HCT116 (cell line): ENCODE data around the gene NTRK3. TPM values are rescaled to one million over a fixed set of nuclear protein-coding genes. Genes with fewer than 3 reads are reported as not detected.

Experiments used
- ATAC-seq: fragments of 200-7000 bp; cut with Tn5 transposase; 2 replicates; pipeline ENCODE4 v1.9.1; 2020; ENCODE audit warnings: mild to moderate bottlenecking, moderate library complexity
- BruUV-seq: library from RNA; stranded (reverse); fragments of 400-500 nt; replicated peaks from 2 replicates; lab custom pipeline; 2021; lab: Mats Ljungman, UMichigan
- CTCF ChIA-PET: fragments of 300-600 bp; sonication (Branson Sonifier 250); formaldehyde crosslinking; loops from one replicate; lab custom pipeline; 2021; ENCODE audit warnings: antibody characterized with exemption; lab: Charles Lee
- POLR2A ChIA-PET: fragments of 300-600, 350-600 bp; sonication (Branson Sonifier 250); formaldehyde crosslinking; loops from one replicate; lab custom pipeline; 2021; ENCODE audit warnings: antibody characterized with exemption; lab: Charles Lee
- RAD21 ChIA-PET, 2 experiments: fragments of 300-600 bp; sonication (Branson Sonifier 250); formaldehyde crosslinking; loops; one replicate each; lab custom pipeline; 2023; ENCODE audit warnings: low total read pairs in 2 of 2; ENCODE audit not compliant: uncharacterized antibody in 2 of 2, unreplicated experiment in 2 of 2, low non-redundant PET in 1 of 2; lab: Charles Lee
- DNase-seq: peaks from one replicate; pipeline ENCODE4 v3.0.0-alpha.2; 2010; ENCODE audit warnings: low read depth, low spot score
- H2AFZ ChIP-seq: fragments of 200-600 bp; shearing (Covaris generic), sonication (generic); 2 replicates; pipeline ENCODE4 v1.6.1; 2017; ENCODE audit warnings: low read depth, mixed run types, mixed read lengths, antibody characterized with exemption, low read length; ENCODE audit not compliant: poor library complexity, severe bottlenecking
- H3K27ac ChIP-seq: 2 replicates; pipeline ENCODE4 v1.5.1; 2012; ENCODE audit warnings: low read depth, low read length
- H3K27me3 ChIP-seq: fragments of 200-600 bp; sonication (generic); 2 replicates; pipeline ENCODE4 v1.6.1; 2016; ENCODE audit warnings: mixed run types, low read length, mixed read lengths; ENCODE audit not compliant: insufficient read depth
- H3K36me3 ChIP-seq, 2 experiments: fragments of 200-500 bp in 1 of 2; fragments of 200-600 bp in 1 of 2; sonication (Bioruptor generic) in 1 of 2; sonication (generic) in 1 of 2; 2 replicates each; pipeline versions ENCODE4 v1.5.1 to v1.6.1; 2014 to 2016; ENCODE audit warnings: low read length in 2 of 2, inconsistent platforms in 1 of 2, mixed read lengths in 1 of 2, mixed run types in 1 of 2; ENCODE audit not compliant: insufficient read depth in 2 of 2, control insufficient read depth in 1 of 2
- H3K4me1 ChIP-seq, 2 experiments: fragments of 200-600 bp in 1 of 2; sonication (generic) in 1 of 2; 2 replicates each; pipeline versions ENCODE4 v1.5.1 to v1.6.1; 2012 to 2017; ENCODE audit warnings: low read length in 2 of 2, inconsistent platforms in 1 of 2, mild to moderate bottlenecking in 1 of 2, mixed read lengths in 1 of 2, mixed run types in 1 of 2, moderate library complexity in 1 of 2; ENCODE audit not compliant: insufficient read depth in 2 of 2, control insufficient read depth in 1 of 2
- H3K4me2 ChIP-seq: fragments of 200-600 bp; sonication (generic); 2 replicates; pipeline ENCODE4 v1.6.1; 2017; ENCODE audit warnings: mixed run types, low read length, mixed read lengths
- H3K4me3 ChIP-seq, 2 experiments: fragments of 200-600 bp in 1 of 2; sonication (generic) in 1 of 2; replicated peaks in 1 of 2; 2 replicates each; pipeline ENCODE4 v1.5.1; 2011 to 2016; ENCODE audit warnings: low read length in 2 of 2, control low read depth in 1 of 2, low read depth in 1 of 2, mild to moderate bottlenecking in 1 of 2, mixed read lengths in 1 of 2, mixed run types in 1 of 2
- H3K79me2 ChIP-seq: fragments of 200-600 bp; sonication (generic); 2 replicates; pipeline ENCODE4 v1.6.1; 2017; ENCODE audit warnings: mild to moderate bottlenecking, mixed run types, low read length, moderate library complexity, mixed read lengths; ENCODE audit not compliant: insufficient read depth
- H3K9ac ChIP-seq: fragments of 200-600 bp; sonication (generic); 2 replicates; pipeline ENCODE4 v1.6.1; 2016; ENCODE audit warnings: low read length, mixed read lengths
- H3K9me2 ChIP-seq: fragments of 200-600 bp; sonication (generic), shearing (Covaris generic); 2 replicates; pipeline ENCODE4 v1.6.1; 2017; ENCODE audit warnings: mixed run types, mild to moderate bottlenecking, moderate library complexity; ENCODE audit not compliant: insufficient read depth
- H3K9me3 ChIP-seq, 2 experiments: fragments of 200-500 bp in 1 of 2; fragments of 200-600 bp in 1 of 2; sonication (Bioruptor generic) in 1 of 2; sonication (generic) in 1 of 2; 2 replicates each; pipeline ENCODE4 v1.6.1; 2014 to 2017; ENCODE audit warnings: low read length in 2 of 2, mixed read lengths in 2 of 2, inconsistent platforms in 1 of 2, low read depth in 1 of 2, mild to moderate bottlenecking in 1 of 2, mixed run types in 1 of 2, moderate library complexity in 1 of 2; ENCODE audit not compliant: control insufficient read depth in 1 of 2, insufficient read depth in 1 of 2
- H4K20me1 ChIP-seq: fragments of 200-600 bp; sonication (generic), shearing (Covaris generic); 2 replicates; pipeline ENCODE4 v1.6.1; 2017; ENCODE audit warnings: mixed run types, mild to moderate bottlenecking, moderate library complexity; ENCODE audit not compliant: insufficient read depth
- CBX3 ChIP-seq: IDR thresholded peaks from 2 replicates; pipeline ENCODE4 v1.6.1; 2012; ENCODE audit warnings: low read depth
- CEBPB ChIP-seq: IDR thresholded peaks from 2 replicates; pipeline ENCODE4 v1.6.1; 2012; ENCODE audit warnings: low read depth
- CTCF ChIP-seq, 3 experiments: fragments of 200-600 bp in 1 of 3; sonication (generic) in 1 of 3; IDR thresholded peaks in 2 of 3; conservative IDR thresholded peaks in 1 of 3; 2 replicates each; pipeline ENCODE4 v1.5.1; 2012 to 2017; ENCODE audit warnings: low read depth in 2 of 3, low read length in 2 of 3, antibody characterized with exemption in 1 of 3, borderline replicate concordance in 1 of 3, control low read depth in 1 of 3, mild to moderate bottlenecking in 1 of 3, mixed read lengths in 1 of 3, mixed run types in 1 of 3, moderate library complexity in 1 of 3; ENCODE audit not compliant: insufficient read depth in 1 of 3
- EGR1 ChIP-seq: IDR thresholded peaks from 2 replicates; pipeline ENCODE4 v1.6.1; 2012; ENCODE audit warnings: low read depth
- ELF1 ChIP-seq: IDR thresholded peaks from 2 replicates; pipeline ENCODE4 v1.6.1; 2012; ENCODE audit warnings: low read depth, borderline replicate concordance
- EZH2 ChIP-seq: fragments of 200-600 bp; sonication (generic); IDR thresholded peaks from 2 replicates; pipeline ENCODE4 v1.6.1; 2017; ENCODE audit warnings: antibody characterized with exemption, mixed run types
- EZH2phosphoT487 ChIP-seq: fragments of 200-600 bp; IDR thresholded peaks from 2 replicates; pipeline ENCODE4 v1.6.1; 2018; ENCODE audit warnings: antibody characterized with exemption, borderline replicate concordance
- FOSL1 ChIP-seq: IDR thresholded peaks from 2 replicates; pipeline ENCODE4 v1.6.1; 2012; ENCODE audit warnings: low read depth
- POLR2AphosphoS5 ChIP-seq: IDR thresholded peaks from 2 replicates; pipeline ENCODE4 v1.6.1; 2011; ENCODE audit warnings: mild to moderate bottlenecking, low read depth, low read length, moderate library complexity
- RAD21 ChIP-seq: IDR thresholded peaks from 2 replicates; pipeline ENCODE4 v1.6.1; 2012; ENCODE audit warnings: low read depth, mild to moderate bottlenecking
- SP1 ChIP-seq: IDR thresholded peaks from 2 replicates; pipeline ENCODE4 v1.6.1; 2012; ENCODE audit warnings: low read depth
- SRF ChIP-seq: IDR thresholded peaks from 2 replicates; pipeline ENCODE4 v1.6.1; 2012; ENCODE audit warnings: low read depth
- TCF7L2 ChIP-seq: IDR thresholded peaks from 2 replicates; pipeline ENCODE4 v1.7.0; 2011; ENCODE audit warnings: borderline replicate concordance, inconsistent platforms; ENCODE audit not compliant: insufficient read depth, insufficient read length; ENCODE audit errors: extremely low read depth
- YY1 ChIP-seq: IDR thresholded peaks from 2 replicates; pipeline ENCODE4 v1.6.1; 2011; ENCODE audit warnings: low read length, low read depth, moderate library complexity, mild to moderate bottlenecking; ENCODE audit not compliant: insufficient replicate concordance; ENCODE audit errors: extremely low read depth
- ZFX ChIP-seq: fragments of 450-650 bp; IDR thresholded peaks from 2 replicates; pipeline ENCODE4 v1.6.1; 2017
- ZNF274 ChIP-seq: fragments of 200-500 bp; sonication (Bioruptor generic); IDR thresholded peaks from 2 replicates; pipeline ENCODE4 v1.6.1; 2014; ENCODE audit warnings: mild to moderate bottlenecking, low read depth, low read length, inconsistent platforms
- intact Hi-C: fragments of 100-400 bp; cut with micrococcal nuclease; formaldehyde crosslinking; loops from 2 replicates; pipeline ENCODE4 v1.10.0; 2022
- total RNA-seq: library from RNA; stranded (reverse); gene quantifications from one replicate; pipeline ENCODE4 v1.2.1, GENCODE V29; 2021; ENCODE audit not compliant: unreplicated experiment

The NTRK3 gene
- total RNA-seq, 1 experiment from 2014 or later, result not detected

- Histone ChIP-seq H3K4me1 (no peaks in the 10 kb centered on the region), H3K4me3 (no peak overlapping the region), H4K20me1 (no peaks in the 10 kb centered on the region), H3K9me2 (no peaks in the 10 kb centered on the region), H3K36me3 (no peaks in the 10 kb centered on the region), H3K27ac (no peak overlapping the region), H2AFZ (no peak overlapping the region), H3K27me3 (no peaks in the 10 kb centered on the region), H3K9me3 (no peaks in the 10 kb centered on the region), H3K4me2 (no peak overlapping the region), H3K9ac (no peak overlapping the region), H3K79me2 (no peaks in the 10 kb centered on the region)
- intact Hi-C loops, result no loop called here
- no peak for DNase-seq
- no peak for ATAC-seq
- no TSS peak for BruUV-seq
- TF ChIP-seq SP1 (no peak), CTCF (IDR thresholded peaks at IDR 0.05 in 2 of 3, conservative IDR thresholded peaks at IDR 0.05 in 1 of 3; ENCODE audit: borderline replicate concordance in 1 of 3, insufficient read depth in 1 of 3, low read depth in 2 of 3, low read length in 2 of 3) (no peak), CBX3 (no peak), ZNF274 (no peak), EZH2 (no peak), CEBPB (no peak), SRF (no peak), EZH2phosphoT487 (no peak), EGR1 (no peak), TCF7L2 (no peak), FOSL1 (no peak), ELF1 (no peak), POLR2AphosphoS5 (no peak), ZFX (no peak), YY1 (no peak), RAD21 (no peak)
- ChIA-PET POLR2A (no interaction called here), CTCF (no interaction called here), RAD21 (no interaction called here)
Observed at GRCh38 chr15:88132499-88132898, 124.0 kb downstream of the NTRK3 start.
